Hematopoietic multipotent progenitor cell treated with erythropoietin and hydrocortisone succinate and interleukin-3 and kit ligand, for 4 days (in vitro differentiated cells): ENCODE data around the gene SLC2A13.
A peak's percentile ranks its signal among the peaks of the same experiment; 100 is the strongest.
"Not testable (repeated sequence)": the region's sequence is repeated elsewhere in the genome, so short reads cannot be mapped to it uniquely, and the experiment has no call there.

Experiments
- DNase-seq: peaks from one replicate; pipeline ENCODE4 v3.0.0-alpha.2; 2015

Gene SLC2A13

GRCh38 chr12:39852346-39852745 is 253.5 kb downstream of the SLC2A13 start:
- no peak for DNase-seq

GRCh38 chr12:39848218-39848617 is 257.7 kb downstream of the SLC2A13 start:
- DNase-seq, result not testable (repeated sequence)

GRCh38 chr12:39846971-39847650 is 258.8 kb downstream of the SLC2A13 start:
- DNase-seq, result no peak

GRCh38 chr12:39846304-39846703 is 259.6 kb downstream of the SLC2A13 start:
- peak; percentile 8 for DNase-seq

- no peak for DNase-seq
These were observed 265.5 kb downstream of the SLC2A13 start for GRCh38 chr12:39840422-39840821.

- DNase-seq, result no peak
These were observed 266.8 kb downstream of the SLC2A13 start for GRCh38 chr12:39839072-39839471.

GRCh38 chr12:39835517-39836489 is 270.1 kb downstream of the SLC2A13 start:
- DNase-seq, result no peak

GRCh38 chr12:39831587-39832315 is 274.1 kb downstream of the SLC2A13 start:
- DNase-seq, result no peak

- no peak for DNase-seq
These were observed 274.9 kb downstream of the SLC2A13 start for GRCh38 chr12:39830852-39831520.

GRCh38 chr12:39830171-39830570 is 275.7 kb downstream of the SLC2A13 start:
- no peak for DNase-seq

- DNase-seq, result no peak
These were observed 281.2 kb downstream of the SLC2A13 start for GRCh38 chr12:39824505-39825212.

- no peak for DNase-seq
These were observed 289.2 kb downstream of the SLC2A13 start for GRCh38 chr12:39816671-39817185.

- no peak for DNase-seq
These were observed 290.1 kb downstream of the SLC2A13 start for GRCh38 chr12:39815746-39816145.

GRCh38 chr12:39814626-39815025 is 291.3 kb downstream of the SLC2A13 start:
- DNase-seq, result no peak

GRCh38 chr12:39813776-39814175 is 292.1 kb downstream of the SLC2A13 start:
- no peak for DNase-seq

- DNase-seq, result not testable (repeated sequence)
These were observed 293.4 kb downstream of the SLC2A13 start for GRCh38 chr12:39812456-39812855.

GRCh38 chr12:39807043-39807442 is 298.8 kb downstream of the SLC2A13 start:
- DNase-seq, result peak; percentile 35

GRCh38 chr12:39805651-39806050 is 300.2 kb downstream of the SLC2A13 start:
- DNase-seq, result no peak

GRCh38 chr12:39804898-39805297 is 301.0 kb downstream of the SLC2A13 start:
- no peak for DNase-seq

GRCh38 chr12:39804479-39804878 is 301.4 kb downstream of the SLC2A13 start:
- DNase-seq, result no peak

GRCh38 chr12:39803151-39803550 is 302.7 kb downstream of the SLC2A13 start:
- no peak for DNase-seq

- DNase-seq, result no peak
These were observed 306.9 kb downstream of the SLC2A13 start for GRCh38 chr12:39798977-39799376.
